Left lung (tissue), 10 donors: Measurements from ENCODE around the gene UNC45B. TPM values are rescaled to one million over a fixed set of nuclear protein-coding genes. Genes with fewer than 3 reads are reported as not detected.

Source experiments
- ATAC-seq: fragments of 200-7000 bp; cut with Tn5 transposase; one replicate; pipeline ENCODE4 v1.9.1; 2020; ENCODE audit warnings: moderate library complexity
- DNase-seq, 4 donors: peaks; one replicate each; pipeline ENCODE4 v3.0.0-alpha.2; 2013 to 2020
- H3K27ac ChIP-seq, 2 donors: fragments of 200-600 bp; sonication (generic) in 1 of 2; one replicate each; pipeline versions ENCODE4 v1.5.0 to v1.8.0; 2020 to 2021
- H3K27me3 ChIP-seq, 2 donors: fragments of 200-600 bp; sonication (generic) in 1 of 2; one replicate each; pipeline versions ENCODE4 v1.5.0 to v1.8.0; 2020 to 2021
- H3K36me3 ChIP-seq, 2 donors: fragments of 200-600 bp; sonication (generic) in 1 of 2; one replicate each; pipeline versions ENCODE4 v1.5.0 to v1.8.0; 2020 to 2021
- H3K4me1 ChIP-seq, 2 donors: fragments of 200-600 bp; one replicate each; pipeline ENCODE4 v1.8.0; 2021
- H3K4me3 ChIP-seq, 2 donors: fragments of 200-600 bp; sonication (generic) in 1 of 2; one replicate each; pipeline versions ENCODE4 v1.5.0 to v1.8.0; 2020 to 2021; ENCODE audit warnings: mild to moderate bottlenecking in 1 of 2
- H3K9me3 ChIP-seq, 2 donors: fragments of 200-600 bp; sonication (generic) in 1 of 2; one replicate each; pipeline versions ENCODE4 v1.5.0 to v1.8.0; 2020 to 2021
- intact Hi-C, 2 donors: fragments of 100-400 bp; cut with DNase I; formaldehyde crosslinking; loops; one replicate each; pipeline versions ENCODE4 v1.11.2 to v1.14.2; 2022
- polyA plus RNA-seq, 6 donors: library from polyadenylated mRNA; unstranded; fragments of 120-200 nt; gene quantifications; one replicate each; pipeline ENCODE4 v1.2.1, GENCODE V29; 2013; ENCODE audit not compliant: insufficient read length in 6 of 6
- total RNA-seq, 2 donors: library from RNA; stranded (reverse); fragmentation: NEBNext Ultra II Directional; extraction: Animal tissue kit (Norgen Biotek cat#: 25700); gene quantifications; one replicate each; pipeline ENCODE4 v1.2.1, GENCODE V29; 2021
- TF ChIP-seq, protein P1 (sequence below), 2 donors: fragments of 200-600 bp; sonication (generic) in 1 of 2; IDR thresholded peaks; one replicate each; pipeline versions ENCODE4 v1.5.0 to v1.8.0; 2021; ENCODE audit warnings: antibody characterized with exemption in 2 of 2
- donor health status: DM: no; HTN: yes; CAD: no.
- donor health status: DM: no; HTN: no; CAD: no.

Gene UNC45B
- total and polyA plus RNA-seq, 8 donors = 0.20 to 0.65 (median 0.39) TPM

DNA sequence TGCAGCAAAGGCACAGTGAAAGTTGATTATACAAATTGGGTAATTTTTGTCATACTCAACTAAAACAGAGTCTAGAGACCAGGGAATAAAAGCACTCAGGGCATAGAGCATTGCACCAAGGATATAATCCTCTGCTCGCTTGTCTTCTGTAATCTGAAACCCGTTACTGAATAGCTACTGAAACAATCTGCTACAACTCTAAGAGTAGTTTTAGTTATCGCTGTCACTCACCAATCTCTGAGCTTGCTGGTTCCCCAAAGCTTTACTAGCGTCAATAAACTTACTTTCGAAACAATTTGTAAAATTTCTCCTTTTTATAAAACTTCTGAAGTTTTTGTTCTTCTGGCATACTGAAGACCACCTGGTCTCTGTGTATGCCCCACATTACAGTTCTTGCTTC lies 69.5 kb downstream of the UNC45B start:
- H3K4me3 ChIP-seq = no peak overlapping the region
- intact Hi-C loops = no loop called here
- DNase-seq (no peak), ATAC-seq (no peak)
- no peaks in the 10 kb centered on the region for H3K36me3 ChIP-seq
- no peaks in the 10 kb centered on the region for H3K27me3 ChIP-seq
- H3K4me1 ChIP-seq = peaks cover 0 to 27% of the 10 kb centered on the region in 2 donors
- TF ChIP-seq, protein P1, sequence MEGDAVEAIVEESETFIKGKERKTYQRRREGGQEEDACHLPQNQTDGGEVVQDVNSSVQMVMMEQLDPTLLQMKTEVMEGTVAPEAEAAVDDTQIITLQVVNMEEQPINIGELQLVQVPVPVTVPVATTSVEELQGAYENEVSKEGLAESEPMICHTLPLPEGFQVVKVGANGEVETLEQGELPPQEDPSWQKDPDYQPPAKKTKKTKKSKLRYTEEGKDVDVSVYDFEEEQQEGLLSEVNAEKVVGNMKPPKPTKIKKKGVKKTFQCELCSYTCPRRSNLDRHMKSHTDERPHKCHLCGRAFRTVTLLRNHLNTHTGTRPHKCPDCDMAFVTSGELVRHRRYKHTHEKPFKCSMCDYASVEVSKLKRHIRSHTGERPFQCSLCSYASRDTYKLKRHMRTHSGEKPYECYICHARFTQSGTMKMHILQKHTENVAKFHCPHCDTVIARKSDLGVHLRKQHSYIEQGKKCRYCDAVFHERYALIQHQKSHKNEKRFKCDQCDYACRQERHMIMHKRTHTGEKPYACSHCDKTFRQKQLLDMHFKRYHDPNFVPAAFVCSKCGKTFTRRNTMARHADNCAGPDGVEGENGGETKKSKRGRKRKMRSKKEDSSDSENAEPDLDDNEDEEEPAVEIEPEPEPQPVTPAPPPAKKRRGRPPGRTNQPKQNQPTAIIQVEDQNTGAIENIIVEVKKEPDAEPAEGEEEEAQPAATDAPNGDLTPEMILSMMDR (IDR thresholded peaks at IDR 0.05) = no peak
- H3K9me3 ChIP-seq = peaks cover 0 to 2% of the 10 kb centered on the region in 2 donors
- H3K27ac ChIP-seq = no peak overlapping the region

DNA sequence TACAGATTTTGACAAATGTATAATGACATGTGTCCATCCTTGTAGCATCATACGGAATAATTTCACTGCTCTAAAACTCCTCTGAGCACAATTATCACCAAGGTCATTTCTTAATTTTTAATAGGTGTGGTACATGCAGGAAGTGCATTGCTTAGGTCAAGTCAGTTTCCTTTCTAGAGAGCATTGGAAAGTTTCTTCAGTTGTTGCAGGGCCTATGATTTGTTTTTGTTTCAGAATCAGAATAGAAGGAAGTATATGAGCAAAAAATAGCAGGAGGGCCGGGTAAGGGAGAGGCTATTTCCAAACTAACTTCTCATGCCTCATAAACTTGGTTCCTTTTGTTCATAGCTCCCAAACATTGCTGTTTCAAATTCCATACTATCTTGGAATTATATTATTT lies 71.3 kb downstream of the UNC45B start:
- intact Hi-C loops = no loop called here
- TF ChIP-seq, protein P1 (IDR thresholded peaks at IDR 0.05) = no peak

DNA sequence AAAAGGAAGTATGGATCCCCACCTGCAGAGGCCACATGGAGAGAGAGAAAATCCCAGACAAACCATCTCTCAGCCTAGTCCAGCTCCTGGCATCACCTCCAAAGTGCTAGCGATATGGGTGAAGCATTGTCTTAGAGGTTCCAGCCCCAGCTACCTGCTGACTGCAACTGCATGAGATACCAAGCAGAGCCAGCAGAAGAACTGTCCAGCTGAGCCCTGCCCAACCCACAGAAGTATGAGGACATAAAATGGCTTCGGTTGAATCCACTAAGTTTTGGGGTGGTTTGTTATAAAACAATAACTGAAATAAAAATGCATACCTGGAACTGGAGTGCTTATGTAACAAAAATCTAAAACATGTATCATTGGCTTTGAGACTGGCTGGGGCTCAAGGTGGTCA lies 74.8 kb downstream of the UNC45B start:
- Histone ChIP-seq H3K9me3 (peaks cover 0 to 8% of the 10 kb centered on the region in 2 donors), H3K4me1 (peaks cover 0 to 18% of the 10 kb centered on the region in 2 donors), H3K36me3 (no peaks in the 10 kb centered on the region), H3K4me3 (no peak overlapping the region), H3K27ac (no peak overlapping the region), H3K27me3 (no peaks in the 10 kb centered on the region)
- TF ChIP-seq, protein P1 (IDR thresholded peaks at IDR 0.05) = no peak
- ATAC-seq (no peak), DNase-seq (no peak)
- intact Hi-C loops = no loop called here

More for the DNA sequence above, 71.3 kb downstream of the UNC45B start:
- no peak for DNase-seq
- Histone ChIP-seq H3K4me1 (peaks cover 0 to 25% of the 10 kb centered on the region in 2 donors), H3K9me3 (peaks cover 0 to 8% of the 10 kb centered on the region in 2 donors), H3K27me3 (no peaks in the 10 kb centered on the region), H3K4me3 (no peak overlapping the region), H3K36me3 (no peaks in the 10 kb centered on the region), H3K27ac (peak overlapping the region in 1 of 2 donors; percentile 57)
- ATAC-seq = peak; percentile 33

DNA sequence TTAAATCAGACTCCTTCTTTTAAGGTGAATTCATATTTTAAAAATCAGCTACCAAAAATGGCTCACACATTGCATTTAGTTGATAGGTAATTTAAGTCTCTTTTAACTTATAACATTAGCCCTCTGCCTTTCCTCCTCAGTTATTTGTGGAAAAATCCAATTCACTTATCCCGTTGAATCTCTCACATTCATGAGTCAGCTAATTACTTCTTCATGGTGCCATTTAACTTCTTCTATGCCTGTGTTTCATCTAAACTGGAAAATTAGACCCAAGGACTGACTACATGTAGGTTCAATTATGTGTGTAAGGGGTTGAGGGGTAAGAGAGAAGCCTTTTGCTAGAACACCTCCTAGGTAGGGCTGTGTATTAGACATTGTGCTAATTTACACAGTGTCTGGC lies 76.8 kb downstream of the UNC45B start:
- ATAC-seq (no peak), DNase-seq (no peak)
- no peaks in the 10 kb centered on the region for H3K27me3 ChIP-seq
- peaks cover 0 to 4% of the 10 kb centered on the region in 2 donors for H3K4me1 ChIP-seq
- no peaks in the 10 kb centered on the region for H3K36me3 ChIP-seq
- H3K4me3 ChIP-seq = no peak overlapping the region
- intact Hi-C loops = no loop called here
- peaks cover 0 to 8% of the 10 kb centered on the region in 2 donors for H3K9me3 ChIP-seq
- H3K27ac ChIP-seq = no peak overlapping the region
- TF ChIP-seq, protein P1 (IDR thresholded peaks at IDR 0.05) = no peak

DNA sequence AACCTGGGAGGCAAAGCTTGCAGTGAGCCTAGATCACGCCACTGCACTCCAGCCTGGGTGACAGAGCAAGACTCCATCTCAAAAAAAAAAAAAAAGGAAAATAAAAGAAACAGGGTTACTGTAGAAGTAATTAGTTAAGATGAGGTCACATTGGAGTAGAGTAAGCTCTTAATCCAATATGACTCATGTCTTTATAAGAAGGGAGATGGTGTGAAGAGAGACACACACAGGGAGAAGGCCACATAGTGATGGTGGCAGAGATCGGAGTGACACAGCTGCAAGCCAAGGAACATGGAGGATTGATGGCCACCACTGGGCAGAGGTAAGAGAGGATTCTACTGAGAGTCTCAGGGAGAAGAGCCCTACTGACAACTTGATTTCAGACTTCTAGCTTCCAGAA lies 79.9 kb downstream of the UNC45B start:
- Histone ChIP-seq H3K27ac (no peak overlapping the region), H3K4me3 (no peak overlapping the region), H3K9me3 (peaks cover 0 to 2% of the 10 kb centered on the region in 2 donors), H3K27me3 (no peaks in the 10 kb centered on the region), H3K36me3 (no peaks in the 10 kb centered on the region), H3K4me1 (no peaks in the 10 kb centered on the region)
- TF ChIP-seq, protein P1 (IDR thresholded peaks at IDR 0.05) = no peak
- no peak for DNase-seq
- ATAC-seq = no peak
- intact Hi-C loops = no loop called here
